Common myeloid progenitor, CD34-positive (primary cell): Measurements from ENCODE around the gene SPCS2.

Experiments
- CTCF ChIA-PET: fragments of 350-600 bp; sonication (Branson Sonifier 250); formaldehyde crosslinking; loops from one replicate; lab custom pipeline; 2021; ENCODE audit warnings: antibody characterized with exemption; lab: Charles Lee
- POLR2A ChIA-PET: fragments of 350-600 bp; sonication (Branson Sonifier 250); formaldehyde crosslinking; loops from one replicate; lab custom pipeline; 2021; ENCODE audit warnings: antibody characterized with exemption; lab: Charles Lee
- DNase-seq, 3 donors: peaks; one replicate each; pipeline versions ENCODE4 v3.0.0 to v3.0.0-alpha.2; 2013
- H3K27ac ChIP-seq, 2 experiments: 1 replicate in 1 of 2; 2 replicates in 1 of 2; pipeline ENCODE4 v1.7.0; 2013; ENCODE audit warnings: inconsistent platforms in 2 of 2, low read length in 2 of 2, mild to moderate bottlenecking in 2 of 2, low read depth in 1 of 2, moderate library complexity in 1 of 2; ENCODE audit not compliant: severe bottlenecking in 2 of 2, insufficient read depth in 1 of 2, poor library complexity in 1 of 2
- H3K27me3 ChIP-seq, 5 experiments: replicated peaks in 2 of 5; 1 replicate in 3 of 5; 2 replicates in 2 of 5; pipeline versions ENCODE4 v1.6.1 to v1.7.0; 2013; ENCODE audit warnings: low read length in 4 of 5, mild to moderate bottlenecking in 2 of 5, moderate library complexity in 2 of 5, inconsistent platforms in 1 of 5; ENCODE audit not compliant: insufficient read depth in 5 of 5, control insufficient read depth in 4 of 5
- H3K36me3 ChIP-seq, 4 experiments: 1 replicate in 2 of 4; 2 replicates in 2 of 4; pipeline versions ENCODE4 v1.6.1 to v1.7.0; 2013; ENCODE audit warnings: low read length in 3 of 4, control low read depth in 1 of 4, mild to moderate bottlenecking in 1 of 4; ENCODE audit not compliant: control insufficient read depth in 4 of 4, insufficient read depth in 4 of 4
- H3K4me1 ChIP-seq, 4 experiments: 1 replicate in 3 of 4; 2 replicates in 1 of 4; pipeline versions ENCODE4 v1.6.1 to v1.7.1; 2013; ENCODE audit warnings: low read length in 3 of 4, mild to moderate bottlenecking in 3 of 4, control low read depth in 1 of 4, inconsistent platforms in 1 of 4, moderate library complexity in 1 of 4; ENCODE audit not compliant: control insufficient read depth in 4 of 4, insufficient read depth in 4 of 4; ENCODE audit errors: control extremely low read depth in 1 of 4
- H3K4me3 ChIP-seq, 7 experiments: 1 replicate in 4 of 7; 2 replicates in 3 of 7; pipeline versions ENCODE4 v1.5.1 to v1.7.0; 2013; ENCODE audit warnings: mild to moderate bottlenecking in 7 of 7, low read length in 6 of 7, moderate library complexity in 6 of 7, inconsistent platforms in 2 of 7, low read depth in 2 of 7, control low read depth in 1 of 7; ENCODE audit not compliant: insufficient read depth in 4 of 7, control insufficient read depth in 1 of 7; ENCODE audit errors: extremely low read depth in 1 of 7
- H3K9me3 ChIP-seq, 5 experiments: 1 replicate in 4 of 5; 2 replicates in 1 of 5; pipeline versions ENCODE4 v1.6.1 to v1.7.1; 2013; ENCODE audit warnings: low read length in 4 of 5, mild to moderate bottlenecking in 2 of 5, inconsistent platforms in 1 of 5, low read depth in 1 of 5, moderate library complexity in 1 of 5; ENCODE audit not compliant: control insufficient read depth in 4 of 5, insufficient read depth in 2 of 5; ENCODE audit errors: control extremely low read depth in 1 of 5
- WGBS: methylation state at CpG from one replicate; pipeline ENCODE4 v1.1.5; 2013; ENCODE audit not compliant: insufficient coverage; 5-methylcytosine and 5-hydroxymethylcytosine counted together

The SPCS2 gene

DNA sequence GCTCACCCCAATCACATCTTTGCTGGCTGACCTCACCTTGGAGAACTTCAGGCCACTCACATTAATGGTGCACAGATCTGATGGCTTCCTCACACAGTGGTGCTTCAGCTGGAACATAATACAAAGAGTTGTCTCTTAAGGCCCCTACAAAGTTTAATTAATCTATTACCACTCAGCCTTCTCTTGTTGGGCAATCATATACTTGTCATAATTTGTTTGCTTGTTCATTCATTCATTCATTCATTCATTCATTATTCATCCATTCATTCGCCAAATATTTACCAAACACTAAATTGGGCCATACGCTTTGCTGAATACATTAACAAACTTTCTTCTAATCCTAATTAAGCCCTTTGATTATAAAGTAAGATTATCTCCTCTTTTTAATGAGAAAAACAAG is 15.3 kb upstream of the SPCS2 start:
- no peaks in the 10 kb centered on the region for H3K4me1 ChIP-seq
- no CpG with 5 or more reads among the region's 2 CpGs for WGBS
- POLR2A ChIA-PET = no interaction called here
- no peaks in the 10 kb centered on the region for H3K9me3 ChIP-seq
- H3K4me3 ChIP-seq = no peak overlapping the region
- peaks cover 17 to 52% (median 22%) of the 10 kb centered on the region in 4 experiments for H3K36me3 ChIP-seq
- no peaks in the 10 kb centered on the region for H3K27me3 ChIP-seq
- no peak overlapping the region for H3K27ac ChIP-seq
- no peak for DNase-seq
- CTCF ChIA-PET = interaction anchor here (0.6 to 1.0 kb wide), 2 partner anchors 99 to 101 kb away, joined by 3 to 4 read pairs; no protein-coding TSS in a partner anchor

DNA sequence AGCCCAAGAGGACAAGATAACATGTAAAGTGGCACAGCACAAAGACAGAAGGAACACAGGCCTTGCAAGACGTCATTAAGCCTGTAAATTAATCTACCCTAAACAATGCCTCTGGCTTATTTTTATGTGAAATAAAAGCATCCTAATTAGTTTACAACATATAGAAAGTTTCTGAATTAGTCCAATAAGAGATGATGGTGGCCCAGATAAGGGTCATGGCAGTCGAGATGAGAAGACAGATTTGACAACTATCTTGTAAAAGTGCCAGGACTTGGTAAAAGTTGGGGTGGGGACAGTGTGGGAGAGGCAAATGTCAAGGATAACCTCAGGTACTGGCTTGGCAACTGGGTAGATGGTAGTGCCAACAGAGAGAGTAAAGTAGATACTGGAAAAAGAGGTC is 13.8 kb upstream of the SPCS2 start:
- H3K27me3 ChIP-seq = no peaks in the 10 kb centered on the region
- no peak for DNase-seq
- H3K9me3 ChIP-seq = no peaks in the 10 kb centered on the region
- no peak overlapping the region for H3K27ac ChIP-seq
- WGBS = 100% methylated on average over 1 of the region's 2 CpGs
- H3K4me3 ChIP-seq = no peak overlapping the region
- H3K4me1 ChIP-seq = no peaks in the 10 kb centered on the region
- H3K36me3 ChIP-seq = peaks cover 12 to 58% (median 19%) of the 10 kb centered on the region in 4 experiments
- ChIA-PET POLR2A (no interaction called here), CTCF (interaction anchor here (1.1 kb wide), 1 partner anchor 96 kb away, joined by 3 read pairs; no protein-coding TSS in a partner anchor)

GRCh38 chr11:74936087-74936486 is 13.0 kb upstream of the SPCS2 start:
- ChIA-PET CTCF (interaction anchor here (0.7 to 1.1 kb wide), 3 partner anchors 8 to 269 kb away, joined by 3 read pairs; no protein-coding TSS in a partner anchor), POLR2A (no interaction called here)
- Histone ChIP-seq H3K4me3 (no peak overlapping the region), H3K36me3 (peaks cover 15 to 63% (median 22%) of the 10 kb centered on the region in 4 experiments), H3K4me1 (no peaks in the 10 kb centered on the region), H3K27me3 (no peaks in the 10 kb centered on the region), H3K27ac (no peak overlapping the region), H3K9me3 (no peaks in the 10 kb centered on the region)
- 100% methylated on average over 2 of the region's 2 CpGs for WGBS
- DNase-seq = no peak

DNA sequence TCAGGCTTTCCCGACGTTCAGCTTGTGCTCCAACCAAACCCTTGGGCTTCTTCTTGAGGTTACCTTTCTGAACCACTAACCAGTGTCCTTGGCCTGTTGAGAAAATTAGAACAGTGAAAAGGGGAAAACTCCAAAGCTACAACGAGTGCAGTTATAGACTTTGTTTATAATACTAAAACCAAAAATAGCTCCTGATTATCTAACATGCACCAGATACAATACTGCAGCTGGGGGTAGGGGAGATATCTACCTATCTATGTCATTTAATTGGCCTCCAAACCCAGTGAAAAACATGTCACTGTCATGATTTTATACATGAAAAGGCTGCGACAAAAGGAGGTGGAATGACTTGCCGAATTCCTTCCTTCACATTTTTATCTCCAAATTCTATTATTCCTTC is 12.1 kb upstream of the SPCS2 start:
- H3K4me3 ChIP-seq = no peak overlapping the region
- no peak overlapping the region for H3K27ac ChIP-seq
- 88% methylated on average over 4 of the region's 5 CpGs for WGBS
- ChIA-PET POLR2A (no interaction called here), CTCF (interaction anchor here (0.7 to 1.3 kb wide), 3 partner anchors 8 to 52 kb away, joined by 3 to 4 read pairs (median 3); partner anchors contain the start of gene NEU3)
- no peaks in the 10 kb centered on the region for H3K4me1 ChIP-seq
- DNase-seq = no peak
- no peaks in the 10 kb centered on the region for H3K9me3 ChIP-seq
- H3K36me3 ChIP-seq = peaks cover 15 to 65% (median 23%) of the 10 kb centered on the region in 4 experiments
- no peaks in the 10 kb centered on the region for H3K27me3 ChIP-seq

- H3K36me3 ChIP-seq = peaks cover 18 to 56% (median 25%) of the 10 kb centered on the region in 4 experiments
- WGBS = 100% methylated on average over 2 of the region's 5 CpGs
- no peak overlapping the region for H3K4me3 ChIP-seq
- H3K9me3 ChIP-seq = no peaks in the 10 kb centered on the region
- CTCF ChIA-PET = interaction anchor here (1.0 to 1.3 kb wide), 3 partner anchors 9 to 191 kb away, joined by 3 to 4 read pairs (median 3); partner anchors contain the start of gene NEU3
- POLR2A ChIA-PET = no interaction called here
- H3K27me3 ChIP-seq = no peaks in the 10 kb centered on the region
- no peaks in the 10 kb centered on the region for H3K4me1 ChIP-seq
- H3K27ac ChIP-seq = no peak overlapping the region
- no peak for DNase-seq
Measured at GRCh38 chr11:74937696-74938475, 11.2 kb upstream of the SPCS2 start.

DNA sequence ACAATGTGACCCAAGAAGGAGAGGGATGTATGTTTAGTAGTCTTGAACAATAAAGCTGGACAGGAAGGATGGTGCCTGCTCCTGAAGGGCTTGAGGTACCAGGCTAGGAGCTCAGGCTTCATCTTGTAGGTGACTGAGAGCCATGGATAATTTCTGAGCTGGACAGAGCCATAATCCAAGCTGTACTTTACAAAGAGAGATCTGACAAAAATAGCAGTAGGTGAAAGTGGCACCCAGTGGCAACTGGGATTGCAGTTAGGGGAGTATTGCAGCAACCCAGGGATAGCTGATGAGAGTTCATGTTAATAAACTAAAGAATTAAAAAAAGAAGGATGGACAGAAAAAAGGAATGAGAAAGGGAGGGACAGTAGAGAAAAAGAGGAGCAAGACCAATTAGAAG is 7.6 kb upstream of the SPCS2 start:
- H3K36me3 ChIP-seq = peaks cover 10 to 39% (median 12%) of the 10 kb centered on the region in 4 experiments
- ChIA-PET POLR2A (no interaction called here), CTCF (interaction anchor here (1.4 to 3.4 kb wide), 2 partner anchors 11 to 306 kb away, joined by 5 to 26 read pairs; no protein-coding TSS in a partner anchor)
- H3K9me3 ChIP-seq = no peaks in the 10 kb centered on the region
- no peak overlapping the region for H3K4me3 ChIP-seq
- no peak for DNase-seq
- no peaks in the 10 kb centered on the region for H3K27me3 ChIP-seq
- no peaks in the 10 kb centered on the region for H3K4me1 ChIP-seq
- H3K27ac ChIP-seq = no peak overlapping the region
